Activated T-cell treated with anti-CD3 and anti-CD28 coated beads, Interleukin-2, amount 50 U/mL, for 4 hours (primary cell): ENCODE results near the gene SORBS1. TPM values are rescaled to one million over a fixed set of nuclear protein-coding genes. Genes with fewer than 3 reads are reported as not detected.

ENCODE experiments used
- ATAC-seq, 2 donors: fragments of 200-7000 bp; cut with Tn5 transposase; one replicate each; pipeline ENCODE4 v1.10.0; 2021
- DNase-seq: peaks from one replicate; pipeline ENCODE4 v3.0.0-alpha.2; 2020
- H3K27me3 Mint-ChIP-seq: one replicate; pipeline ENCODE4 v1.8.0; 2021; ENCODE audit warnings: low read depth, mixed read lengths
- H3K36me3 Mint-ChIP-seq: one replicate; pipeline ENCODE4 v1.8.0; 2022; ENCODE audit warnings: mixed read lengths; ENCODE audit not compliant: insufficient read depth
- H3K4me1 Mint-ChIP-seq: one replicate; pipeline ENCODE4 v1.8.0; 2021; ENCODE audit warnings: low read depth, mixed read lengths
- H3K4me3 Mint-ChIP-seq: one replicate; pipeline ENCODE4 v1.8.0; 2021; ENCODE audit warnings: mild to moderate bottlenecking, moderate library complexity, mixed read lengths
- H3K9me3 Mint-ChIP-seq: one replicate; pipeline ENCODE4 v1.8.0; 2021; ENCODE audit warnings: mixed read lengths
- total RNA-seq, 3 donors: library from RNA; stranded (reverse); gene quantifications; one replicate each; pipeline ENCODE4 v1.2.1, GENCODE V29; 2021

SORBS1 gene
- total RNA-seq, 3 donors from 2014 or later: 0.32 to 0.46 (median 0.38) TPM

DNA sequence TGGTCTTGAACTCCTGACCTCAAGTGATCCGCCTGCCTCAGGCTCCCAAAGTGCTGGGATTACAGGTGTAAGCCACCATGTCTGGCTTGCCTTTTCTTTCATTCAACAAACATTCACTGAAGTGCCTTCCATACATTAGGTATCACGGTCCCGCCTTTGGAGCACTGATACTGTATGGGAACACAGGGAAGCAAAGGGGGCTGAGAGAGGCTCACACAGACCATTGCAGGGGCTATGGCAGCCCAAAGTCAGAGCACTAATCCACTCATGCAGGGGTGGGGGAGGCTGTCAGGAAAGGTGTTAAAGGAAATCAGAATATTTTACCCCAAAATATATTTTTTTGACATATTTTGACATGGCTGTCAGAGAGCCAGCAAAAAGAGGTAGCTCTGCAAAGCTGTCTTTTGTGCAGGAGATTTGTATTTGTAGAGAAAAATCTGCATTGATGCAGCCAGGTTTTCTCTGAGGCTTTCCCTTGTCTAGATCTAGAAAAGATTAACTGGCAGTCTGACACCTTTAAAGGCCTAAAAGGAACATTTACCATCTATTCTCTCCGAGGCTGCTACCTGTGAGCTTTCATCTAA is 228.4 kb downstream of the SORBS1 start:
- ATAC-seq: no peak
- Mint-ChIP-seq H3K9me3 (no peaks in the 10 kb centered on the region), H3K4me3 (no peak overlapping the region)

DNA sequence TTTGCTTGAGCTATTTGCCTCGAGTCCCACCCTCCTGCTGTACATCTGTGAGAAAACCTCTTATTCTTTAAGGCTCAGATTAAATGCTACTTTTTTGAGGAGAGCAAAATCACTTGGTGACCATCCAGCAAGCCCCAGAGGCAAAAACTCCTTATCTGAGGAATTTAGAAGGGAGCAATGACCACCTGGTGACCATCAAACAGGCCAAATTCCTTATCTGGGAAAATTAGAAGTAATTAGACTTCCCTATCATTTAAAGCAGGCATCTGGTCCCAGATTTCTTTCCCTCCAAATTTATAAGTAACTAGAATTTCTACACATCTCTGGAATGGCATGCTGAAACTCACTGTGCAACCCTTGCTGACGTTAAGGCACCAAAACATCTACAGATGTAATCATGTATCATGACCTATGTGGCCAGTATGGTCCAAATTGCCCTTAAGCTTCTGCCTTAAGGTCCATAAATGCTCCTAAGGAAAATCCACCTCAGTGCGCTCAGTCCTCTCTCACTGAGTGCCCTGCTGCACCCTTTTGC is 229.5 kb downstream of the SORBS1 start:
- ATAC-seq (no peak), DNase-seq (no peak)
- Mint-ChIP-seq H3K9me3 (no peaks in the 10 kb centered on the region), H3K27me3 (no peaks in the 10 kb centered on the region), H3K4me1 (no peaks in the 10 kb centered on the region), H3K36me3 (no peaks in the 10 kb centered on the region), H3K4me3 (no peak overlapping the region)

More for the DNA sequence above, 228.4 kb downstream of the SORBS1 start:
- no peaks in the 10 kb centered on the region for H3K36me3 Mint-ChIP-seq
- H3K27me3 Mint-ChIP-seq: no peaks in the 10 kb centered on the region
- no peak for DNase-seq
- no peaks in the 10 kb centered on the region for H3K4me1 Mint-ChIP-seq

DNA sequence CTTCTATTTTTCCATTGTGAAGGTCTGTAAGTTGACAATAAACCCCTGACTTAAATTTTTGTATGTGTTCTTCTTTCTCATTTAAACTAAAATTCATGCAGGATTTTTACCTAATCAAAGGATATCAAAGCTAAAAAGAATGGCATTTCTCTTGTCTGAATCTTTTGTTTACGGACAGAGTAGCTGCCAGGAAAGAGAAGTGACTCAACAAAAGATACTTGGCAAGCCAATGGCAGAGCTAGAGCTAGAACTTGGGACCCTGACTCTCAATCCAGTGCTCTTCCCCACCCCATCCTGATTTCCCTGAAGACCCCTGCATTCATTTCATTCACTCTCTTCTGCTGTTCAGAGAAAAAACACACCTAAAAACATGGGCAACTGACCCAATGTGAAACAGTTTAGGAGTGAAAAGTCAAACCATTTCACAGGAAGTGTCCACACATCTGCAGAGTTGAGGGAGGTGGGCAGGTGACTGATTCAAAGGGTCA is 230.2 kb downstream of the SORBS1 start:
- Mint-ChIP-seq H3K9me3 (no peaks in the 10 kb centered on the region), H3K4me1 (no peaks in the 10 kb centered on the region), H3K27me3 (no peaks in the 10 kb centered on the region), H3K36me3 (no peaks in the 10 kb centered on the region), H3K4me3 (no peak overlapping the region)
- ATAC-seq: no peak
- no peak for DNase-seq

DNA sequence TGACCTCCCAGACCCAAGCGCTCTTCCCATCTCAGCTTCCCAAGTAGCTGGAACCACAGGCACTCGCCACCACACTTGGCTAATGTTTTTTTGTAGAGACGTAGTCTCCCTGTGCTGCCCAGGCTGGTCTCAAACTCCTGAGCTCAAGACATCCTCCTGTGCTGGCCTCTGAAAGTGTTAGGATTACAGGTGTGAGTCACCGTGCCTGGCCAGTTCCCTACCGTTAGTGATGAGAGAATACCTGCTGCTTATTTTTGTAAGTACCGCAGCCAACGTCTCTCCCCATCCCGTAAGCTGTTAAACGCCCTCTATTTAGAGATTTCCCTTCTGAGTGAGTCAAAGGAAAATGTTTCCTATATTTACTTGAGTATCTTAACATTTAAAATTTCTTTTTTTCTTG is 231.9 kb downstream of the SORBS1 start:
- H3K36me3 Mint-ChIP-seq: no peaks in the 10 kb centered on the region
- H3K27me3 Mint-ChIP-seq: no peaks in the 10 kb centered on the region
- H3K4me1 Mint-ChIP-seq: no peaks in the 10 kb centered on the region
- no peak overlapping the region for H3K4me3 Mint-ChIP-seq
- no peaks in the 10 kb centered on the region for H3K9me3 Mint-ChIP-seq
- no peak for DNase-seq
- ATAC-seq: no peak

DNA sequence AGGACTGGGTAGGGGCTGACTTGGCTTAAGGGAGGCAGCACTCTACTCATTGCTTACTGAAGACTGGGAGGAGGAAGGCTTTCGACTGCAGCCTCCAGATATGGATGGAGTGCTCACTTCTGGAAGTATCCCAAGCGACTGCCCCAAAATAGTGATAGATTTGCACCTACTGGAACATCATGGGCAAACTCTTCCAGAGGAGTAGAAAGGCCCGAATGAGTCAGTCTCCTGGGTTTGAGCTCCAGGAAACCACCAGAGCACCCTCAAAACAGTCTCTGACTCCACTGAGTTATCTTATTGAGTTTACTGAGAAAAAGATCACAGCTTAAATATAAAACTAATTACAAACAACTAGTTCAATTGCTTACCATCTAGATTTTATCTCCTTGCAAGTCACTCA is 233.2 kb downstream of the SORBS1 start:
- H3K9me3 Mint-ChIP-seq: no peaks in the 10 kb centered on the region
- ATAC-seq (no peak), DNase-seq (no peak)
- no peaks in the 10 kb centered on the region for H3K4me1 Mint-ChIP-seq
- no peaks in the 10 kb centered on the region for H3K36me3 Mint-ChIP-seq
- H3K4me3 Mint-ChIP-seq: no peak overlapping the region
- no peaks in the 10 kb centered on the region for H3K27me3 Mint-ChIP-seq

DNA sequence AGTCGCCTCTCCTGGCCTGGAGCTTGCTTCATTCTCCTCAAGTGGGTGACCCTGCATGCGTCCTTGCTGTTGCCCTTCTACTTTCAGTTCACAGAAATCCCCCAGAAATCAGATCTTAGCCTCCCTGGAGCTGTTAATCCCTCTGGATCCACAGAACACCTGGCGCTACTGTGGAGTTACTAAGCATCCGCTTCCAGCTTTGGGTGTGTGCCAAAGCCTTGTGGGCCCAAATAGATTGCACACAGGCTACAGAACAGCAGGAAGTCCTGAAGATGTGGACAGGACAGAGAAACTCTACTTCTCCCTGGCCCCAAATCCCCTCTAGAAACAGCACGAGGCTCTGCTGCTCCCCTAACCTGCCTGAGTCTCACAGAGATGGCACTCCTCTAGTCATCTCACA is 233.8 kb downstream of the SORBS1 start:
- Mint-ChIP-seq H3K4me3 (no peak overlapping the region), H3K36me3 (no peaks in the 10 kb centered on the region), H3K4me1 (no peaks in the 10 kb centered on the region), H3K27me3 (no peaks in the 10 kb centered on the region), H3K9me3 (no peaks in the 10 kb centered on the region)
- DNase-seq (no peak), ATAC-seq (no peak)

DNA sequence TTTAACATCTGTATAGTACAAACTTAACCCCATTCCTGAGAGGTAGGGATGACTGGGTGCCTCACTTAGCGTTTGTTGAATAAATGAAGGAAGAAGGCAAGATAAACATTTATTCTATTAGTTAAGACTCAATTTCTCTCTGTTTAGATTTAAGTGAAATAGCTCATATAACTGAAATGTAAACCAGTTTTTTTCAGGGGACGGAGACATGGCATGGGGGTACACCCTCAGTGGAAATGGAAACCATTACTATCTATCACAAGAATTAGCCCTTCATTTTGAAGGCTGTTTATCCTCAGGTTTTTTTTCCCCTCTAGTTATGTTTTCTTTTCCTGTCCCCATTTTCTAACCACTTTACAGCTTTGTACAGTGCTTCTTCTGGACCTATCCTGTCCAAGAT is 234.8 kb downstream of the SORBS1 start:
- Mint-ChIP-seq H3K4me3 (no peak overlapping the region), H3K27me3 (no peaks in the 10 kb centered on the region), H3K4me1 (no peaks in the 10 kb centered on the region), H3K9me3 (no peaks in the 10 kb centered on the region), H3K36me3 (no peaks in the 10 kb centered on the region)
- no peak for DNase-seq
- ATAC-seq: no peak

DNA sequence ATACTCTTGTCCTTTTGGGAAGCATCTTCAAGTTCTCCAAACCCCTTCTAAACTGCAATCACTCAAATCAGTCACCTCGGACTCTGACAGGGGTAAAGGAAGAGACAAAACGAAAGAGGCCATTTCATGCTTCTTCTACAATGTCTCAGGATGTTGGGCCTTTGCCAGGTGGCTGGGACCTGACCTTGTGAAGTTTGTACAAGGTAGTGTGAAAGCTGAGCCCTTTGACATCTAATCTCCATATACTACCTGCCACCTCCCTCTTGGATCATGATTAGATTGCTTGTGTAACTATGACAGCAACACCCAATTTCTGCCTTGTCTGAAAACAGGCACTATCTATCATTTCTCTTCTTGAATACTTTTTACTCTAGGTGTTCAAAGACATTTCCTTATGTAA is 235.3 kb downstream of the SORBS1 start:
- Mint-ChIP-seq H3K27me3 (no peaks in the 10 kb centered on the region), H3K36me3 (no peaks in the 10 kb centered on the region), H3K9me3 (no peaks in the 10 kb centered on the region), H3K4me1 (no peaks in the 10 kb centered on the region), H3K4me3 (no peak overlapping the region)
- DNase-seq (no peak), ATAC-seq (no peak)

DNA sequence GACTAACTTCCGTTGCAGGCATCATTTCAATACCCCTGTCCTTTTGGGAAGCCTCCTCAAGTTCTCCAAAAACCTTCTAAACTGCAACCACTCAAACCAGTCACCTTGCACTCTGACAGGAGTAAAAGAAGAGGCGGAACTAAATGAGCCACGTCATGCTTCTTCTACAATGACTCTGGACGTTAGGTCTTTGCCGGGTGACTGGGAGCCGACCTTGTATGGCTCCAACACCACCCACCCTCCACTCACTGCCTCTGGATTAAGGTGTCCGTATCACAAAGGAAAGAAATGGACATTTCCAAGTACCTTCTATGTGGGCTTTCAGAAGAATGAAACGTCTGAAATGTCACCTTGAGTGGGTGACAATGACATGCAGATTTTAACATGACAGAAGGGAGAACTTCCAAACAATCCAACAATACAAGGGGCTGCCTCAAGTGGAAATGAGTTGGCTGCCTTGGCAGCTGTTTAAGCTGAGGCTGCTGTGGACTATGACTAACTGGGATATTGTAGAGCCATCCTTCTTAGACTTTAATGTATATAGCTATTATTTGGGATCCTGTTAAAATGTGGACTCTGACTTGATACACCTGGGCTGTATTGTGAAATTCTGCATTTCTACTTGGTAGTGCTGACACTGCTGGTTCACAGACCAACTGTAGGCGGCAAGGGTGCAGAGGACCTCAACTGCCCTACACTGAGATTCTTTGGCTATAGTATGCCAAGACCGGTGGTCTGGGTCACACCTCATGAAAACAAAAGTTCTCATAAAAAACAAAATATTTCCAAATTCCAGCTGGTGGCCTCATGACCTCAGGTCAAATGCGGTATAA is 236.5 kb downstream of the SORBS1 start:
- no peak for ATAC-seq
- Mint-ChIP-seq H3K27me3 (no peaks in the 10 kb centered on the region), H3K4me1 (no peaks in the 10 kb centered on the region), H3K9me3 (no peaks in the 10 kb centered on the region), H3K36me3 (no peaks in the 10 kb centered on the region), H3K4me3 (no peak overlapping the region)
- DNase-seq: no peak

DNA sequence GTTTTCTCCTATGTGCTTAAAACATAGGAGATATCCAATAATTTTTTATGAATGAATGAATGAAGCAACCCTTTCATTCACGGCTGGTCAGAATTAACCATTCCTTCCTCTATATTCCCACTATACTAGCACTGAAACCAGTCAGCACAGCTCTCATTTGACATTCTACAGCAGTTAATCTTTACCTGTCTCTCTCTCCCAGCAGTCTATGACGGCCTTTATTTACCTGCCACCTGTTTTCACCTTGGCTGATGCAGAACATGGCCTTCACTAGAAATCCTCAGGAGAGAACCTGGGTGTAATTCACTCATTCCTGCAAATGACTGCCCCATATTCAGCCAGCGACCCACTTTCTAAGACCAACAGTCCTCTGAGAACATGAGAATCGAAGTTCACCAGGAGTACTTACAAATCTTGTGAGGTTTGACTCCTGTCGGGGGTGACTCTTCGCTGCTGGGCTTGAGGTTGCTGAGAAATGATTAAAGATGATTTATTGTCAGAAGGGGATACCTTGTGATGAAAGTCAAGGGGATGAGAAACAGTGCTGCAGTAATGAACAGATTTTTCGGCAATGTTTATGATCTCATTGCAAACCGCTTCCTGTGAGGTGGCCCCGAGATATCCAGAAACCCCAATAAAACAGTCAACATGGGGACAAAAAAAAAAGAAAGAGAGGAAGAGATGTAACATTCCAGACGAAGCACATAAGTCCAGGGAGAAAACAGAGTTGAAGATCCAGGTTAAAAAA is 239.4 kb downstream of the SORBS1 start:
- no peak overlapping the region for H3K4me3 Mint-ChIP-seq
- H3K36me3 Mint-ChIP-seq: no peaks in the 10 kb centered on the region
- H3K4me1 Mint-ChIP-seq: no peaks in the 10 kb centered on the region
- no peak for ATAC-seq
- DNase-seq: no peak
- no peaks in the 10 kb centered on the region for H3K27me3 Mint-ChIP-seq
- H3K9me3 Mint-ChIP-seq: no peaks in the 10 kb centered on the region

DNA sequence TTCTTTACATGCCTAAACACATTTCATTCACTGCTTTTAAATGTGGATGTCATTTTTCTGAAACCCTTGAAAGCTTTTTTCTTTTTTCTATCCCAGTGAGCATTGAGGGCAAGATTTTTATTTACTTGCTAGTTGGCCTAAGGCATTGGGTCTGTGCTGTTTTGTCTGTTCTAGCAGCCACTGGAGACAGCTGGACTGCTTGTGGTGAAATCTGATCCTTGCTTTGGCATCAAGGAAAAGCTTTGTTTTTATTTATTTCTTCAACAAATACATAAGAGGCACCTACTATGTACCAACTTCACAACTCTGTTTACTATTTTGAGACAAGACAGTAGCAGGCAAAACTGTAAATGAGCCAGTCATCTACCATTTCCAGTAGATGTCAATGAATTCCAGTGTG is 241.9 kb downstream of the SORBS1 start:
- Mint-ChIP-seq H3K27me3 (no peaks in the 10 kb centered on the region), H3K4me3 (no peak overlapping the region), H3K4me1 (no peaks in the 10 kb centered on the region), H3K36me3 (no peaks in the 10 kb centered on the region), H3K9me3 (no peaks in the 10 kb centered on the region)
- ATAC-seq (no peak), DNase-seq (no peak)

DNA sequence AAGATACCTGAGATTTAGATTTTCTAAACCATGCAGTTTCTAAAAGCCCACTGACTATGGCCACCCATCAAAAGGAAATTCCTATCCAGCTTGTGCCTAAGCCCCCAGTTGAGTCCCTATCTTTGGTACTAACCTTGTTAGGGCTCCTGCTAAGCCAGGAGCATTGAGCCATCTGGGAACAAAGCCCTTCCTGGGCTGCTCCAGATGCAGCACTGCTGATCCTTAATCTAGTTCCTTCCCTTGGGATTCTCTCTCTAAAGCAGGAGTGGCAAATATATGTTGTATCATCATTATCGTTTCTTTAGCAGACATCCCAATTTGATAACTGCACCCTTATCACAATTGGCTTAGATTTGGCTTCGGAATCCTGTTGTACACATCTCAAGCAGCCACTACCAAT is 245.7 kb downstream of the SORBS1 start:
- Mint-ChIP-seq H3K36me3 (no peaks in the 10 kb centered on the region), H3K9me3 (no peaks in the 10 kb centered on the region), H3K27me3 (peaks cover 2% of the 10 kb centered on the region), H3K4me1 (no peaks in the 10 kb centered on the region), H3K4me3 (no peak overlapping the region)
- DNase-seq: no peak
- ATAC-seq: no peak

DNA sequence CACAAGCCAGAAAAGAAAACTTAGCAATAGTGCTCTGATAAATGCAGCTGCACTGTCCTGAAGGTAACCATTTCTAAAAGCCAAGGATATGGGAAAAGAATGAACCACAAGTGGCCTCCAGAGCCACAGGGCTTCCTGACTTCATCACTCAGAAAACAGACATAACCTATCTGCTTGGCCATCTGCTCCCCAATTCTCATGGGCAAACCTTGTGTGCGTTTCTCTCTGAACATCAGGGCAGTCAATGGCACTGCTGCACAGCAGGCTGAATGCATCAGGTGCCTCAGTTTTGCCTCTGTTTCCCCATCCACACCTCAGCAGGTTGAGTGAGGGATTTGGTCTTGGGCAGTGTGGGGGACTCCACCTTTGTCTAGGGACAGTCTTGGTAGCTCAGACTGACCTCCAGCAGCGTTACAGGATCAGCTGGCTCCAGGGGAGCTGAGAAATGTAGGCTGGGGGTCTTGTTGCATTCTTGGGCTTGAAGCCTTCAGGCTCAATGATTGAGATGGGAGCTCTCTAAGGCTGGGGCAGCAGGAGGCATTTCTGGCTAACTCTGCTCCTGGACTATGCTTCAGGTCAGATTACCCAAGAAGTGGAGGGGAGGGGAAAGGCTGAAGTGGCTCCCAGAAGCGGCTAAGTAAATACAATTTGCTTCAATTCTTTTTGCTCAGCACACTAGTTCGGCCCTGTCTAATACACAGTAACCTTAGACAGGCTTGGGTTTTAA is 246.8 kb downstream of the SORBS1 start:
- Mint-ChIP-seq H3K27me3 (peaks cover 2% of the 10 kb centered on the region), H3K4me3 (no peak overlapping the region), H3K9me3 (no peaks in the 10 kb centered on the region), H3K36me3 (no peaks in the 10 kb centered on the region), H3K4me1 (peaks cover 2% of the 10 kb centered on the region)
- no peak for ATAC-seq
- no peak for DNase-seq

DNA sequence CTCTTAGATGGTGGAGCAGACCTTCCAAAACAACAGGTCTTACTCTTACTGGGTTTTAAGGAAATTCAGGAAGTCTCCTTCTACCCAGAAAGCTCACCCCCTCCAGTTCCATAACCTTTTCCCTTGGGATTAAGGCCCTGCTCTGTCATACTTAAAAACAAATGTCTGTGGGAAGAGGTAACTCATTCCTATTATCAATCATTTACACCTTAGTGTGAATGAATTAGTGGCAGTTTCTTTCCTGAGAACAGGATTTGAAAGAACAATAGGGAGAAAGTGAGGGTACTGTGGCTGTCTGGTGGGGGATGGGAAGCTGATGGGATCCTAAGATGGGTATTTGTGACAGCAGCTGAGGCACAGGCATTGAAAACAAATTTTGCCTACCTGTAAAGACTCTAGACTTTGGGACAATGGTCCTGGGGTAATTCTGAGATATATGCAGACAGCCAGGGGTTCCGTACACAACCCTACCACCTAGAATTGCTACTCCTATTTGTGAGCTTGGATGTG is 248.1 kb downstream of the SORBS1 start:
- Mint-ChIP-seq H3K4me3 (no peak overlapping the region), H3K27me3 (peaks cover 4% of the 10 kb centered on the region), H3K9me3 (no peaks in the 10 kb centered on the region), H3K36me3 (no peaks in the 10 kb centered on the region), H3K4me1 (peaks cover 2% of the 10 kb centered on the region)
- ATAC-seq (no peak), DNase-seq (no peak)
